ENCODE results near the gene FOXF1.

Gene FOXF1

GRCh38 chr16:86513471-86514277, 3.3 kb downstream of the FOXF1 start:
- TF ChIP-seq CTCF (IDR thresholded peaks at IDR 0.05; ENCODE audit: control insufficient read depth, extremely low read depth, insufficient read depth), result no peak
- no peak overlapping the region for H3K4me3 ChIP-seq (ENCODE audit: low read depth, low read length)
- DNase-seq (ENCODE audit: low read depth), result no peak

DNA sequence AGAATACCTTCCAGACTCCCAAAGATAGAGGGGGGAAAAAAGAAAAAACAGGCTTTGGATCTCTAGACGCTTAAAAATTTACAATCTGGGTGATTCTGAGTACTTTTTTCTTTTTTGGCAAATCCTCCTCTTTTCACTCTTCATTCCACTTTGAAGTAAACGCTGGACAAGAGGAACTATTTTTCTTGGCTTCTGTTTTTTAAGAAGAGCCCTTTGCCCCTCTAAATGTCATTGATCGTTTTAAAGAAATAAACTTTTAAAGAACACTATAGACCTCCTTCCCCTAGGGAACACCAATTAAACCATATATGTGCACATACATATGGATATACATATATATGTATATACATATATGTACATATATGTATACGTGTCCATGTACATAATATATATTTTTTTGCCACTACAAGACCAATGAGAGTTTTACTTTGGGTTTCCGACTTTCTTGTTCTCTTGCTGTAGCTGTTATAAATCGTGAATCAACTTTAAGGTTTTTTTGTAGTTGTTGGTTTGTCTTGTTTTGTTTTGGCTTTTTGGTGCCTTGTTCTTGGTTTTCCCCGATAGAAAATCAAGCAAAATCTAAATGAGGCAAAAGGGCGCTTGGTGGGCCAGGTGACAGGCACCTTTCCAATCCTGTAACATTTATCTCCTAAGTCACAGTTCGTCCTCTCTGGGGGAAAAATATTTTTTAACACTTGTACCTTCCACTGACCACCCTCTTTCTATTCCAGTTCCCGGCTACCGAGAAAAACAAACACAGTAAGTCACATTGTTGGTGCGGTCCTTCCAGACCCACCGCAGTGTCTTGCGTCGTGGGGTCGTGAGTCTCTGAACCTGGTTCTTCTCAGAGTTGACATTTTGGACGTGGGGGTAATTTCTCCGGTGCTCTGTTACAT, 4.4 kb downstream of the FOXF1 start:
- TF ChIP-seq CTCF (IDR thresholded peaks at IDR 0.05; ENCODE audit: control insufficient read depth, extremely low read depth, insufficient read depth), result no peak
- no peak overlapping the region for H3K4me3 ChIP-seq (ENCODE audit: low read depth, low read length)
- no peak for DNase-seq (ENCODE audit: low read depth)

GRCh38 chr16:86515413-86515776, 5.1 kb downstream of the FOXF1 start:
- no peak for TF ChIP-seq CTCF (IDR thresholded peaks at IDR 0.05; ENCODE audit: control insufficient read depth, extremely low read depth, insufficient read depth)
- H3K4me3 ChIP-seq (ENCODE audit: low read depth, low read length), result no peak overlapping the region
- no peak for DNase-seq (ENCODE audit: low read depth)

DNA sequence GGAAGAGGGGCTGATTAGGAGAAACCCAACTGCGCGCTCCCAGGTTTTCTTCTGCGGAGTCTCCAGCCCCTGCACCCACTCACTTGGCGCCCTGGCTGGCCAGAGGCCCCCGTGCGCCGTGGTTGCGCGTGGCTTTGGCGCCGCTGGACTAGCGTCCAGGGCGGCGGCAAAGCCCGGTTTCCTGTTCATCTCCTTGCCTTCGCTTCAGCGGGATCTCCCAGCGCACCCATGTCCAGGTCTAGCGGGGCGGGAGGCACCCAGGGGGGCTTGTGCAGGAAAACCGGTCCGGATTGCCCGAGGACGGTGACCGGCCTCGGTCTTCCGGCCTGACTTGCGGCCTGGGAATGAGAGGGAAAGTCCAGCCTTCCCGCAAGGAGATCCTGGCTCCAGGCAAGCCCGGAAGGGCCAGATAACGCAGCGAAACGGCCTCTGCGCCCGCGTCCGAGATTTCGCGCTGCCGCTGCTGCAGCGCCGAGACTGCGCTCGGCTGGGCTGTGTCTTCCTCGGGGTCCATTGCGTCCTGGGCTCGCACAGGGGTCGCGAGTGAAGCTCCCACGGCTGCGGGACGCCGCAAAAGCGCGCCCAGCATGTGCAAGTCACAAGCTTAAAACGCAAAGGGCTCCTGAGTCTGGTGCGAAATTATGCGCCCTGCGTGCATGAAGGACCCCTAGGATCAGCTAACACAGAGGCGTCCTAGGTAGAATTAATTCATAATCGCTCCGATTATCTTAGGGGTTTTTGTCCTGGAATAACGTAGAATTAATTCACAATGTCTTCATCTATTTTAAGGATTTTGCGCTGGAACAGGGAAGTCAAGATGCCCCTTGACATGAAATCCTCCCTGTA, 5.7 kb downstream of the FOXF1 start:
- no peak for TF ChIP-seq CTCF (IDR thresholded peaks at IDR 0.05; ENCODE audit: control insufficient read depth, extremely low read depth, insufficient read depth)
- DNase-seq (ENCODE audit: low read depth), result no peak
- H3K4me3 ChIP-seq (ENCODE audit: low read depth, low read length), result no peak overlapping the region

DNA sequence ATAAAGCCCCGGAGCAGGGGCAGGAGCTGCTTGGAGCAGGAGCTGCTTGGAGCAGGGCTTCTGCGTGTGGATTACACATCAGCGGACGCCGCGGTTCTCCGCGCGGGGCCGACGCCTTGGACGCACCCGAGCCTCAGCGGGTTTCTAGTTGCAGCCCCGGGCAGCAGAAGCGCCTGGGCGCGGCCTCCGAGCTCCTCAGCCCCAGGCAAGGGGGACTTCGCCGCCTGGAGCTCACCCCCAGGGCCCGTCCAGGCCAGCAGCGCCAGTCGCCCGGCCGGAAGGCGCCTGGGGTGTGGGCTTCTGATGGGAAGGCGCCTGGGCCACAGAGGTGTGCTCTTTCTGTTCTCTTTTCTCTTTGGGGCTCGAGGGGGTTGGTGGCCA, 6.3 kb downstream of the FOXF1 start:
- no peak overlapping the region for H3K4me3 ChIP-seq (ENCODE audit: low read depth, low read length)
- no peak for DNase-seq (ENCODE audit: low read depth)

More for the DNA sequence above, 6.3 kb downstream of the FOXF1 start:
- TF ChIP-seq CTCF (IDR thresholded peaks at IDR 0.05; ENCODE audit: control insufficient read depth, extremely low read depth, insufficient read depth), result no peak

Measured in LNCaP clone FGC (cell line).